GM12878 (cell line): ENCODE results near the gene LRRC8A.

Source experiments
- ASH2L ChIP-seq: fragments of 300-600, 200-600 bp; sonication (generic); IDR thresholded peaks from 2 replicates; pipeline ENCODE4 v1.6.1; 2017; ENCODE audit warnings: low read depth, mild to moderate bottlenecking, borderline replicate concordance
- EP300 ChIP-seq, 2 experiments: fragments of 150-350 bp in 1 of 2; IDR thresholded peaks; 2 replicates each; pipeline ENCODE4 v1.6.1; 2011 to 2012; ENCODE audit warnings: low read depth in 2 of 2, low read length in 2 of 2, borderline replicate concordance in 1 of 2, improper control_type of control experiment in 1 of 2, inconsistent platforms in 1 of 2; ENCODE audit not compliant: control insufficient read depth in 1 of 2
- JUND ChIP-seq: IDR thresholded peaks from 2 replicates; pipeline ENCODE4 v1.6.1; 2012; ENCODE audit warnings: low read depth, mild to moderate bottlenecking, low read length, improper control_type of control experiment, moderate library complexity
- NRF1 ChIP-seq: conservative IDR thresholded peaks from 2 replicates; pipeline ENCODE4 v1.6.1; 2011; ENCODE audit warnings: mild to moderate bottlenecking, low read depth, low read length, improper control_type of control experiment
- RAD21 ChIP-seq: IDR thresholded peaks from 2 replicates; pipeline ENCODE4 v1.6.1; 2011; ENCODE audit warnings: mild to moderate bottlenecking, low read depth, low read length, moderate library complexity; ENCODE audit not compliant: insufficient read depth
- TAF1 ChIP-seq: IDR thresholded peaks from 2 replicates; pipeline ENCODE4 v1.6.1; 2011; ENCODE audit warnings: mild to moderate bottlenecking, low read depth, low read length, borderline replicate concordance
- TBL1XR1 ChIP-seq: IDR thresholded peaks from 2 replicates; pipeline ENCODE4 v1.6.1; 2012; ENCODE audit warnings: low read depth, low read length, improper control_type of control experiment
- YBX1 ChIP-seq: fragments of 450-650 bp; IDR thresholded peaks from 2 replicates; pipeline ENCODE4 v1.6.1; 2016; ENCODE audit warnings: antibody characterized with exemption
- YY1 ChIP-seq: IDR thresholded peaks from 2 replicates; pipeline ENCODE4 v1.6.1; 2011; ENCODE audit warnings: low read depth, mild to moderate bottlenecking, low read length
- TF ChIP-seq, protein P1 (sequence below), 3 experiments: IDR thresholded peaks in 2 of 3; conservative IDR thresholded peaks in 1 of 3; 2 replicates each; pipeline ENCODE4 v1.5.1; 2011; ENCODE audit warnings: low read depth in 3 of 3, low read length in 3 of 3, mild to moderate bottlenecking in 3 of 3, control low read depth in 2 of 3, moderate library complexity in 2 of 3, inconsistent platforms in 1 of 3, mixed read lengths in 1 of 3; ENCODE audit not compliant: control insufficient read depth in 2 of 3, insufficient read depth in 1 of 3; ENCODE audit errors: extremely low read depth in 1 of 3

- no peak for TF ChIP-seq EP300 (IDR thresholded peaks at IDR 0.05; ENCODE audit: borderline replicate concordance in 1 of 2, control insufficient read depth in 1 of 2, low read depth in 2 of 2, low read length in 2 of 2)
- no peak for TF ChIP-seq NRF1
- TF ChIP-seq TBL1XR1, result no peak
- TF ChIP-seq JUND, result no peak
- no peak for TF ChIP-seq YY1
- TF ChIP-seq, protein P1, sequence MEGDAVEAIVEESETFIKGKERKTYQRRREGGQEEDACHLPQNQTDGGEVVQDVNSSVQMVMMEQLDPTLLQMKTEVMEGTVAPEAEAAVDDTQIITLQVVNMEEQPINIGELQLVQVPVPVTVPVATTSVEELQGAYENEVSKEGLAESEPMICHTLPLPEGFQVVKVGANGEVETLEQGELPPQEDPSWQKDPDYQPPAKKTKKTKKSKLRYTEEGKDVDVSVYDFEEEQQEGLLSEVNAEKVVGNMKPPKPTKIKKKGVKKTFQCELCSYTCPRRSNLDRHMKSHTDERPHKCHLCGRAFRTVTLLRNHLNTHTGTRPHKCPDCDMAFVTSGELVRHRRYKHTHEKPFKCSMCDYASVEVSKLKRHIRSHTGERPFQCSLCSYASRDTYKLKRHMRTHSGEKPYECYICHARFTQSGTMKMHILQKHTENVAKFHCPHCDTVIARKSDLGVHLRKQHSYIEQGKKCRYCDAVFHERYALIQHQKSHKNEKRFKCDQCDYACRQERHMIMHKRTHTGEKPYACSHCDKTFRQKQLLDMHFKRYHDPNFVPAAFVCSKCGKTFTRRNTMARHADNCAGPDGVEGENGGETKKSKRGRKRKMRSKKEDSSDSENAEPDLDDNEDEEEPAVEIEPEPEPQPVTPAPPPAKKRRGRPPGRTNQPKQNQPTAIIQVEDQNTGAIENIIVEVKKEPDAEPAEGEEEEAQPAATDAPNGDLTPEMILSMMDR (IDR thresholded peaks at IDR 0.05 in 2 of 3, conservative IDR thresholded peaks at IDR 0.05 in 1 of 3; ENCODE audit: control insufficient read depth in 2 of 3, extremely low read depth in 1 of 3, insufficient read depth in 1 of 3, low read depth in 3 of 3, low read length in 3 of 3), result no peak
- no peak for TF ChIP-seq ASH2L
- TF ChIP-seq TAF1, result no peak
- TF ChIP-seq RAD21, result no peak
- no peak for TF ChIP-seq YBX1
Observed at GRCh38 chr9:128901822-128902221, 19.9 kb downstream of the LRRC8A start.
